Breast epithelium (tissue), 3 donors: ENCODE results near the gene PRG2.

Experiments used
- CTCF ChIP-seq, 3 donors: fragments of 450-650 bp; IDR thresholded peaks; one replicate each; pipeline ENCODE4 v1.5.1; 2016 to 2017; ENCODE audit warnings: antibody characterized with exemption in 3 of 3, mild to moderate bottlenecking in 3 of 3, moderate library complexity in 3 of 3
- POLR2A ChIP-seq: fragments of 450-650 bp; IDR thresholded peaks from one replicate; pipeline ENCODE4 v1.6.1; 2016; ENCODE audit warnings: antibody characterized with exemption, mild to moderate bottlenecking, moderate library complexity
- POLR2AphosphoS5 ChIP-seq, 3 donors: sonication (generic); formaldehyde crosslinking; IDR thresholded peaks; one replicate each; pipeline ENCODE4 v1.6.1; 2017; ENCODE audit warnings: antibody characterized with exemption in 3 of 3

GRCh38 chr11:57348636-57349313 is 41.7 kb downstream of the PRG2 start:
- TF ChIP-seq CTCF (IDR thresholded peaks at IDR 0.05) (no peak), POLR2A (no peak), POLR2AphosphoS5 (IDR thresholded peaks at IDR 0.05) (no peak)
